DND-41 (cell line): ENCODE results near the gene COL19A1.
"Not testable (repeated sequence)": the region's sequence is repeated elsewhere in the genome, so short reads cannot be mapped to it uniquely, and the experiment has no call there.

Experiments used
- ATAC-seq: fragments of 200-7000 bp; cut with Tn5 transposase; 3 replicates; pipeline ENCODE4 v1.9.1; 2021; ENCODE audit warnings: low read depth; ENCODE audit not compliant: insufficient read depth
- DNase-seq: peaks from one replicate; pipeline ENCODE4 v3.0.0-alpha.2; 2020
- H2AFZ ChIP-seq: 2 replicates; pipeline ENCODE4 v1.6.0; 2012; ENCODE audit warnings: low read depth, low read length
- H3K27ac ChIP-seq: 2 replicates; pipeline ENCODE4 v1.5.1; 2012; ENCODE audit warnings: low read length, inconsistent platforms
- H3K27me3 ChIP-seq: fragments of 200-600 bp; sonication (generic); 2 replicates; pipeline ENCODE4 v1.6.0; 2012; ENCODE audit warnings: low read length, mild to moderate bottlenecking, inconsistent platforms; ENCODE audit not compliant: insufficient read depth, poor library complexity
- H3K36me3 ChIP-seq: 2 replicates; pipeline ENCODE4 v1.5.1; 2012; ENCODE audit warnings: low read length, inconsistent platforms; ENCODE audit not compliant: insufficient read depth
- H3K4me1 ChIP-seq: 2 replicates; pipeline ENCODE4 v1.5.1; 2012; ENCODE audit warnings: mild to moderate bottlenecking, low read length; ENCODE audit not compliant: insufficient read depth
- H3K4me2 ChIP-seq: 2 replicates; pipeline ENCODE4 v1.6.0; 2012; ENCODE audit warnings: mild to moderate bottlenecking, moderate library complexity, low read length, inconsistent platforms; ENCODE audit not compliant: insufficient read depth
- H3K4me3 ChIP-seq, 2 experiments: fragments of 200-600 bp in 1 of 2; shearing (Covaris generic) in 1 of 2; 2 replicates each; pipeline ENCODE4 v1.5.1; 2012 to 2016; ENCODE audit warnings: inconsistent platforms in 2 of 2, low read length in 2 of 2, mild to moderate bottlenecking in 2 of 2, low read depth in 1 of 2, moderate library complexity in 1 of 2
- H3K79me2 ChIP-seq: 2 replicates; pipeline ENCODE4 v1.6.0; 2012; ENCODE audit warnings: low read length, inconsistent platforms; ENCODE audit not compliant: insufficient read depth
- H3K9ac ChIP-seq: 2 replicates; pipeline ENCODE4 v1.6.0; 2012; ENCODE audit warnings: low read depth, mild to moderate bottlenecking, inconsistent platforms, low read length, moderate library complexity
- H3K9me3 ChIP-seq: 2 replicates; pipeline ENCODE4 v1.5.1; 2012; ENCODE audit warnings: low read length, moderate library complexity, mild to moderate bottlenecking, inconsistent platforms; ENCODE audit not compliant: insufficient read depth, severe bottlenecking
- H4K20me1 ChIP-seq: 2 replicates; pipeline ENCODE4 v1.6.0; 2012; ENCODE audit warnings: low read length; ENCODE audit not compliant: insufficient read depth
- EZH2 ChIP-seq: IDR thresholded peaks from 3 replicates; pipeline ENCODE4 v1.6.1; 2012; ENCODE audit warnings: borderline replicate concordance, low read depth, mild to moderate bottlenecking, moderate library complexity, low read length, inconsistent platforms; ENCODE audit not compliant: severe bottlenecking
- TF ChIP-seq, protein P1 (sequence below): IDR thresholded peaks from 2 replicates; pipeline ENCODE4 v1.5.1; 2012; ENCODE audit warnings: borderline replicate concordance, low read length, moderate library complexity, mild to moderate bottlenecking; ENCODE audit not compliant: poor library complexity, severe bottlenecking; ENCODE audit errors: extremely low read depth

Gene COL19A1

DNA sequence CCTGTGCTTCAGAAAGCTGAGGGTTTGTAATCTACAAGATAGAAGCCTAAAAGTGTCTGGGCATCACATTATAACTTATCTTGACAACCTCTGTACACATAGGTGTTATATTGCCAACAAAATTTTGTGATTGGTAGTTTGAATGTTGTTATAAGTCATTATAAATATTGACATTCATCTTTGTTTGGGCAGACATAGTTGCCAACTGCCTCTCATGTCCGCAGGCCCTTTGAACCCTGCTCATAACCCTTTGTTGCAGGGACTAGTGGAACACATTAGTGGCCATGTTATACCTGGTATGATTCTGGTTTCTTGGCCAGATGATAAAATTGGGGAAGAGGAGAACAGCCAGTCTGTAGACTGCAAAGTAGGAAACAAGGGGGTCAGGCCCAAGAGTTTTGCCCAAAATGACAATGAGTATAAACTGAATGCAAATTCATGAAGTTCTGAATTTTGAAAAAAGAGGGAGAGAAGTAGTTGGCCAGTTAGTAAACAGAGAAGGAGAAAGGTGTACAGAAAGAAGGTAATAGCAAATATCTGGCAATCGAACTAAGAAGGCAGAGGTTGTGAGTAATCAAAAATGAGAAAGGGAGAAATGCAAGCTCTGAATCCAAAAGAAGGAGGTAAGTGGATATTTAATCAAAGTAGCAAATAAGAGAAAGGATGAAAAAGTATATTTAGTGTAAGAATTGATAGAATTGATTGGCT lies 48.0 kb upstream of the COL19A1 start:
- Histone ChIP-seq H3K9me3 (no peaks in the 10 kb centered on the region), H3K4me1 (no peaks in the 10 kb centered on the region), H3K79me2 (no peaks in the 10 kb centered on the region), H3K9ac (no peak overlapping the region), H3K36me3 (no peaks in the 10 kb centered on the region), H3K27me3 (no peaks in the 10 kb centered on the region), H4K20me1 (no peaks in the 10 kb centered on the region), H3K27ac (no peak overlapping the region), H2AFZ (no peak overlapping the region), H3K4me2 (no peak overlapping the region), H3K4me3 (no peak overlapping the region)
- ATAC-seq (no peak), DNase-seq (no peak)
- no peak for TF ChIP-seq EZH2

DNA sequence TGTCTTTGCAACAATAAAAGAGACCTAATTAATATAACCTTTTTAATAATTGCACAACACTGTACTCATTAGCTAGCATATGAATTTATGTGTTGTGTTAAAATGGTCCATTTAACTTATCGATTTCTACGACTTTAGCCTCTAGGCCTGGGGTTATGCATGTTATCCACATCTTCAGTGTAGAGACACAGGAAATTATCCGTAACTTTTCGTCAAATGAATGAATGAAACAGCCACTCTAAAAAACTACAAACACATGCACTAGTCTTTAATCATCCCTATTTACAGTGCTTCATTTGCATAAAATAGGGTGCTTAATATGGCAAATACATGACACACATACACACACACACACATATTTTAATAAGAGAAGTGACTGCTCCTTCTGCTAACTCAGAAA lies 47.2 kb upstream of the COL19A1 start:
- Histone ChIP-seq H3K4me1 (no peaks in the 10 kb centered on the region), H3K4me3 (no peak overlapping the region), H3K79me2 (no peaks in the 10 kb centered on the region), H3K36me3 (no peaks in the 10 kb centered on the region), H3K9me3 (no peaks in the 10 kb centered on the region), H3K4me2 (no peak overlapping the region), H3K27me3 (no peaks in the 10 kb centered on the region), H3K27ac (no peak overlapping the region), H3K9ac (no peak overlapping the region), H4K20me1 (no peaks in the 10 kb centered on the region), H2AFZ (no peak overlapping the region)
- no peak for TF ChIP-seq EZH2
- TF ChIP-seq, protein P1, sequence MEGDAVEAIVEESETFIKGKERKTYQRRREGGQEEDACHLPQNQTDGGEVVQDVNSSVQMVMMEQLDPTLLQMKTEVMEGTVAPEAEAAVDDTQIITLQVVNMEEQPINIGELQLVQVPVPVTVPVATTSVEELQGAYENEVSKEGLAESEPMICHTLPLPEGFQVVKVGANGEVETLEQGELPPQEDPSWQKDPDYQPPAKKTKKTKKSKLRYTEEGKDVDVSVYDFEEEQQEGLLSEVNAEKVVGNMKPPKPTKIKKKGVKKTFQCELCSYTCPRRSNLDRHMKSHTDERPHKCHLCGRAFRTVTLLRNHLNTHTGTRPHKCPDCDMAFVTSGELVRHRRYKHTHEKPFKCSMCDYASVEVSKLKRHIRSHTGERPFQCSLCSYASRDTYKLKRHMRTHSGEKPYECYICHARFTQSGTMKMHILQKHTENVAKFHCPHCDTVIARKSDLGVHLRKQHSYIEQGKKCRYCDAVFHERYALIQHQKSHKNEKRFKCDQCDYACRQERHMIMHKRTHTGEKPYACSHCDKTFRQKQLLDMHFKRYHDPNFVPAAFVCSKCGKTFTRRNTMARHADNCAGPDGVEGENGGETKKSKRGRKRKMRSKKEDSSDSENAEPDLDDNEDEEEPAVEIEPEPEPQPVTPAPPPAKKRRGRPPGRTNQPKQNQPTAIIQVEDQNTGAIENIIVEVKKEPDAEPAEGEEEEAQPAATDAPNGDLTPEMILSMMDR = no peak
- DNase-seq (no peak), ATAC-seq (no peak)

DNA sequence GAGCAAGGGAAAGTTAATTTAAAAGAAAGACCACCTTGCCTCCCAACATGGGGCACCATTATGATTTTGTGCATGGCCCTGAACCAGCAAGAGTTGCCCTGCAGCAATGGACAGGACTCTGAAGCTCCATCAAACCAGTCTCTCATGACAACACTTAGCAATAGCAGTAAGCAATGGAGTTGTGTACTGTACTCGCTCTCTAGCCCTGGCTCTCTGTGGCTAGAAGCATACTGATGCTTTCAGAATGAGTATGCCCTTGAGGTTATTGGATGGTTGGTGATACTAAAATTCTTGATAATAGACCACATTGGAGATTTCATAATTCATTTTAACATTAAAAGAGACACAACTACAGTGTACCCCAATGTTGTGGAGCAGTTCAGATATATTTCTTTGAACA lies 46.3 kb upstream of the COL19A1 start:
- Histone ChIP-seq H2AFZ (no peak overlapping the region), H3K4me2 (no peak overlapping the region), H3K9me3 (no peaks in the 10 kb centered on the region), H3K4me3 (no peak overlapping the region), H3K27me3 (no peaks in the 10 kb centered on the region), H3K4me1 (no peaks in the 10 kb centered on the region), H3K36me3 (no peaks in the 10 kb centered on the region), H3K27ac (no peak overlapping the region), H3K9ac (no peak overlapping the region), H3K79me2 (no peaks in the 10 kb centered on the region), H4K20me1 (no peaks in the 10 kb centered on the region)
- no peak for TF ChIP-seq EZH2
- TF ChIP-seq, protein P1 = no peak
- ATAC-seq (no peak), DNase-seq (no peak)

DNA sequence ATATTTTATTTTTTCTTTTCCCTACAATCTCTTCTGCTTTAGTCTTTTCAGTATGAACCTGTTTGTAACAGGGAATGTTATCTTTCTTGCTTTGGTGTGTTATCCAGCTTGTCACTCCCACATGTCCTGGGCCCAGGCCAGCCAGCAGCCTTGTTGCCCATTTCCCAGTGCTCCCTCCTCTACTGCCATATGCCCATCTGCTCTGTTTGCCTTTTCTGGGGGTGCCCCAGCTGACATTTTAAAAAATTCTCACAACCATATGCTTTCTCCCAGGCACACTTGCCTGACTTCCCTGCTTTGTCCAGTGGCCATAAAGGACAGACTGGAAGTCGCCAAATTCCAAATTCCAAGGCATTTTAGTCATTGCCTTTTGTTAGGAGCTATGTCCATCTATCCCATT lies 45.9 kb upstream of the COL19A1 start:
- Histone ChIP-seq H2AFZ (no peak overlapping the region), H3K9ac (no peak overlapping the region), H3K27me3 (no peaks in the 10 kb centered on the region), H4K20me1 (no peaks in the 10 kb centered on the region), H3K36me3 (no peaks in the 10 kb centered on the region), H3K9me3 (no peaks in the 10 kb centered on the region), H3K79me2 (no peaks in the 10 kb centered on the region), H3K4me2 (no peak overlapping the region), H3K4me3 (no peak overlapping the region), H3K4me1 (no peaks in the 10 kb centered on the region), H3K27ac (no peak overlapping the region)
- TF ChIP-seq, protein P1 = no peak
- no peak for TF ChIP-seq EZH2
- no peak for ATAC-seq
- no peak for DNase-seq

DNA sequence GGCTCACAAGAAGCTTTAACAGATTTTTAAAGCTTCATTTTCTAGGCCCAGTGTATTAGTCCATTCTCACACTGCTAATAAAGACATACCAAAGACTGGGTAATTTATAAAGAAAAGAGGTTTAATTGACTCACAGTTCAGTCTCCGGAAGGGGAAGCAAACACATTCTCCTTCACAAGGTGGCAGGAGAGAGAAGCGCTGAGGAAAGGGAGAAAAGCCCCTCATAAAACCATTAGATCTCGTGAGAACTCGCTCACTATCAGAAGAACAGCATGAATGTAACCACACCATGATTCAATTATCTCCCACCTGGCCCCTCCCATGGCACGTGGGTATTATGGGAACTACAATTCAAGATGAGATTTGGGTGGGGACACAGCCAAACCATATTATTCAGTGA lies 42.0 kb upstream of the COL19A1 start:
- H3K27ac ChIP-seq, H3K9me3 ChIP-seq, H3K79me2 ChIP-seq, DNase-seq, H3K4me2 ChIP-seq, H3K4me3 ChIP-seq, H4K20me1 ChIP-seq, H3K36me3 ChIP-seq, H3K9ac ChIP-seq, H2AFZ ChIP-seq, ATAC-seq, H3K4me1 ChIP-seq, H3K27me3 ChIP-seq: not testable (repeated sequence)
